NCI-H1048 (cell line): Measurements from ENCODE around the gene CIAO2B.
"Not testable (repeated sequence)": the region's sequence is repeated elsewhere in the genome, so short reads cannot be mapped to it uniquely, and the experiment has no call there.

Source experiments
- DNase-seq: peaks from one replicate; lab custom pipeline; 2025; lab: John Stamatoyannopoulos, UW

CIAO2B gene

DNA sequence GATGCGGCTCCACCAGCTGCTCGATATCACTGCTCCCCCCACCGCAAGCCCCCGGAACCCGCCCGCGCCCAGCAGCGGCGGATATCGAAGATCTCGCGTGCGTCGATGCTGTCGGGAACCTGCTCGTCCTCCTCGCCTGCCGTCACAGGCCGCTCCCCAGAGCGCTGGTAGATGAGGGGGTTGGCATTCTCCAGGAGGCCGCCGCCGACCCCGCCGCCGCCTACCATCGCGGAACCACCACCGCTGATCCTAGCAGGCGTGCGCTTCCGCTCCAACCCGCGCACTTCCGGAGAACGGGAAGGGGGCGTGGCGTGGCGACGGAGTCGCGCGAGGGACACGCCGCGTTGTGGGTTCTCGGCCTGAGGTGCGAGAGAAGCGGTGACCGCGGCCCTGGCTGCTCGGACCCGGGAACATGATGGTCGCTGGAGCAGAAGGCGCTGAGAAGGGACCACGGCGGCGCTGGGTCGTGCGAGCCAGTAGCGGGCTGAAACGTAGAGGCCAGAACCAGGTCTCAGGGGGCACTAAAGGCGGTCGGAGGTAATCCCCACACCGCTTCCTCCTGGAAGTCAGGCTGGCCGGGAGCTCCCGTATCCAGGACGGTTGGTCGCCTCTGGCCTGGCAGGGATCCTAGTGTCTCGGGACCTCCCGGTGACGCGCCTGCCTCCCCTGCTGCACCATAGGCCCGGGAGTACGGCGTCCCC is at the start of gene CIAO2B:
CIAO2B (minus strand) TSS at position 265 of the 701 bp plus-strand sequence; CDS start at position 227, 38 bp downstream.
- peak; percentile 6 for DNase-seq

DNA sequence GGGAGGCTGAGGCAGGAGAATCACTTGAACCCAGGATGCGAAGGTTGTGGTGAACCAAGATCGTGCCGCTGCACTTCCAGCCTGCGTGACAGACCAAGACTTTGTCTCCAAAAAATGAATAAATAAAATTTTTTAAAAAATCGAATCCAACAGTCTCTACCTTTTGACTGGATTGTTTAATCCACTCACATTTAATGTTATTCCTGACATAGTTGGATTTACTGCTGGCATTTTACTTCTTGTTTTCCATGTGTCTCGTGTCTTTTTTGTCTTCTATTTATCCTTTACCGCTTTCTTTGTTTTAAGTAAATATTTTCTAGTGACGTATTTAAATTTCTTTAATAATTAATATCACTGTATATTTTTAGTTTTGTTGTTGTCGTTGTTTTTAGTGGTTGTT is 48.8 kb upstream of the CIAO2B start:
- no peak for DNase-seq

DNA sequence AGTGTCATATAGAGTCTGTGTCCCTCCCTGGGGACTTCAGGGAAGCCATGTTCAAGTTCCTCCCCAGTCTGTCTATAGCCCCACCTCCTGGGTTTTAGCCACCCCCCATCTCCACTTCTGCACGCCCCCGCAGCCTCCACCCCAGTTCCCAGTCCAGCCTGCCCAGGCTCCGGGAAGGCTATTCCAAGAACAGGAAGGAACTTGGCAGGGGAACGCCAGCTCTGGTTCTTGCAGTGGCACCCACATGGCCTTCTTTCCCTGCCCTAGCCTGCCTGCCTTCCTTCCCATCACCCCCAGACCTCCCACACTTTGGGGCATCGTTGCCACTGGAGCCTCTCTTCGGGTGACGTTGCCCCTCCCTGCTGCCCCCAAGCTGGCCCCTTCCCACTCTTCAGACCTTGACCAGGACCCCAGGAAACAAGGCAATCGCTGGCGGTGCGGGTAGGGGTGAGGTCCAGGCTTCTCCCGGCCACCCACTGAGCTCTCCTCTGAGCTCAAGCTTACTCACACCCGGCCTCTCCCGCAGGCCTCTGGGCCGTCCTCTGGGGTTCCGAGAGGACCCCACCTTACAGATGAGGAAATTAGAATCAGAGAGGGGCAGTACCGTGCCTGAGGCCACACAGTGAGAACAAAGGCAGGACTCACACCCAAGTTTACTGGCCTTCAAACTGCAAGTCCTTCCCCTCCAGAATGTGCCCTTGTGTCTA is 45.0 kb upstream of the CIAO2B start:
- DNase-seq: no peak

DNA sequence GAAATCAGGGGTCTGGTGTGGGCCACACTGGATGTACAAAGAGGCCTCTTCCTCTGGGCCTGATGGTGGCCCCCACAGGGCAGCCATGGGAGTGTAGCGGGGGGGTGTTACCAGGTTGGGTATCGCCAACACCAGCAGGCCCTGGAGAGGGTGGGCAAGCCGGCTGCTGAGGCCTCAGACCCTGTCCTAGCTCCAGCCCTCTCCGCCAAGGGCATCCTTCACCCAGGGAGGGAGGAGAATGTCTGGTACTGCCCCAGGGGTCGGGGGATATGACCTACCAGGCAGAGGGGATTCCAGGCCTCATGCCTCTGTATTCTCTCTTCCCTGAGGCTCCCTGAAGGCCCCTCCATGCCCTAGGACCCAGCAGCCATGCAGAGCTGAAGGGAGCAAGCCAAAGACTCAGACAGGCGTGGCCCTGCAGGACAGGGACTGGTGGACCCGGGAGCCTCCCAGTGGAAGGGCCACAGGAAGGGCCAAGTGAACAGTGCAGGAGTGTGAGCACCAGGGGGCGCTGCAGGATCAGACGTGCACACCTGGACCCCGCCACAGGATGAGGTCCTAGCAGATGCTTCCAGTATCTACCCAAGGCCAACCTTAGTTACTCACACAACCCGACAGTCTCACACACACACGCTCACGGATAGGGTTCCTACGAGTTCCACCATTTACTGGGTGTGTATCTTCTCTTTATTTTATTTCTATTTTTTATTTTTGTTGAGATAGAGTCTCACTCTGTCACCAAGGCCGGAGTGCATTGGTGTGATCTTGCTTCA is 43.3 kb upstream of the CIAO2B start:
- no peak for DNase-seq

DNA sequence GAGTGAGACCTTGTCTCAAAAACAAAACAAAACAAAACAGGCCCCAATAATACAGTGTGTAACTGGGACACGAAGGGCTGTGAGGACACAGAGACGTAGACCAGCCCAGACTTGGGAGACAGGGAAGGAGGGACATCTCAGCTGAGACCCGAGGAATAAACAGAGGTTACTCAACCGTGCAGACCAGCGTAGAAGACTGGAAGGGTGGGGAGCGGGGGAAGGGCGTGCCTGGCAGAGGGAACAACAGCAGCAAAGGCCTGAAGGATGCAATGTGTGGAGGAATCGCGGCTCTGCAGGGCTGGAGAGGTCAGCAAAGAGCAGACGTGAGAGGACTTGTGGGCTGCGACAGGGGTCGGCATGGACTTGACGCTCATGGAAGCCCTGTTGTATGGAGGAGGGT is 42.5 kb upstream of the CIAO2B start:
- no peak for DNase-seq

DNA sequence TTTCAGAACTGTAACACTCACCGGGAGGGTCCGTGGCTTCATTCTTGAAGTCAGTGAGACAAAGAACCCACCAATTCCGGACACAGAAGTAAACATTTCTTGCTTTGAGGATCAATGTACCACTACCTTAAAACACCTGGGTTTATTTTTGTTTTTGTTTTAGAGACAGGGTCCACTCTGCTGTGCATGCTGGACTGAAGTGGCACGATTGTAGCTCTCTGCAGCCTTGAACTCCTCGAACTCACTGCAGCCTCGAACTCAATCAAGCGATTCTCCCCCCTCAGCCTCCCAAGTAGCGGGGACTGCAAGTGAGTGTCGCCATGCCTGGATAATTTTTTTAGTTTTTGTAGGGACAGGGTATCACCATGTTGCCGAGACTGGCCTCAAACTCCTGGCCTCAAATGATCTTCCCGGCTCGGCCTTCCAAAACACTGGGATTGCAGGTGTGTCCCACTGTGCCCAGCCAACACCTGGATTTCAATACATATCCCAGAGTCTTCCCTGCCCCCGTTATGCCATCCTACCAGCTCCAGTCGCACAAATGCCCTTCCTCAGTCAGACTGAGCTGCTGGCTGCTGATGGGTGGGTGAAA is 41.2 kb upstream of the CIAO2B start:
- no peak for DNase-seq

DNA sequence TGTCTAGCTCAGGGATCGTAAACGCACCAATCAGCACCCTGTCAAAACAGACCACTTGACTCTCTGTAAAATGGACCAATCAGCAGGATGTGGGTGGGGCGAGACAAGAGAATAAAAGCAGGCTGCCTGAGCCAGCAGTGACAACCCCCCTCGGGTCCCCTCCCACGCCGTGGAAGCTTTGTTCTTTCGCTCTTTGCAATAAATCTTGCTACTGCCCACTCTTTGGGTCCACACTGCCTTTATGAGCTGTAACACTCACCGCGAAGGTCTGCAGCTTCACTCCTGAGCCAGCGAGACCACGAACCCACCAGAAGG is 40.7 kb upstream of the CIAO2B start:
- not testable (repeated sequence) for DNase-seq

DNA sequence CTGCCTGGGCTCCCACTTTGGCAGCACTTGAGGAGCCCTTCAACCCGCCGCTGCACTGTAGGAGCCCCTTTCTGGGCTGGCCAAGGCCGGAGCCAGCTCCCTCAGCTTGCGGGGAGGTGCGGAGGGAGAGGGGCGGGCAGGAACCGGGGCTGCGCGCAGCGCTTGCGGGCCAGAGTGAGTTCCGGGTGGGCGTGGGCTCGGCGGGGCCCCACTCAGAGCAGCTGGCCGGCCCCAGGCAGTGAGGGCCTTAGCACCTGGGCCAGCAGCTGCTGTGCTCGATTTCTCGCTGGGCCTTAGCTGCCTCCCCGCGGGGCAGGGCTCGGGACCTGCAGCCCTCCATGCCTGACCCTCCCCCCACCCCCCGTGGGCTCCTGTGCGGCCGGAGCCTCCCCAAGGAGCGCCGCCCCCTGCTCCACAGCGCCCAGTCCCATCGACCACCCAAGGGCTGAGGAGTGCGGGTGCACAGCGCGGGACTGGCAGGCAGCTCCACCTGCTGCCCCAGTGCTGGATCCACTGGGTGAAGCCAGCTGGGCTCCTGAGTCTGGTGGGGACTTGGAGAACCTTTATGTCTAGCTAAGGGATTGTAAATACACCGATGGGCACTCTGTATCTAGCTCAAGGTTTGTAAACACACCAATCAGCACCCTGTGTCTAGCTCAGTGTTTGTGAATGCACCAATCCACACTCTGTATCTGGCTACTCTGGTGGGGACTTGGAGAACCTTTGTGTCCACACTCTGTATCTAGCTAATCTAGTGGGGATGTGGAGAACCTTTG is 40.1 kb upstream of the CIAO2B start:
- not testable (repeated sequence) for DNase-seq

DNA sequence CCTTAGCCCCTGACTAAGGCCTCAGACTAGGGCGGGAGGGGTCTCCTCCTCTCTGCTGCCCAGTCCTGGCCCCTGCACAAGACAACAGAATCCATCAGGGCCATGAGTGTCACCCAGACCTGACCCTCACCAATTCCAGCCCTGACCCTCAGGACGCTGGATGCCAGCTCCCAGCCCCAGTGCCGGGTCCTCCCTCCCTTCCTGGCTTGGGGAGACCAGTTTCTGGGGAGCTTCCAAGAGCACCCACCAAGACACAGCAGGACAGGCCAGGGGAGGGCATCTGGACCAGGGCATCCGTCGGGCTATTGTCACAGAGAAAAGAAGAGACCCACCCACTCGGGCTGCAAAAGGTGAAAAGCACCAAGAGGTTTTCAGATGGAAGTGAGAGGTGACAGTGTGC is 39.5 kb upstream of the CIAO2B start:
- DNase-seq: no peak

DNA sequence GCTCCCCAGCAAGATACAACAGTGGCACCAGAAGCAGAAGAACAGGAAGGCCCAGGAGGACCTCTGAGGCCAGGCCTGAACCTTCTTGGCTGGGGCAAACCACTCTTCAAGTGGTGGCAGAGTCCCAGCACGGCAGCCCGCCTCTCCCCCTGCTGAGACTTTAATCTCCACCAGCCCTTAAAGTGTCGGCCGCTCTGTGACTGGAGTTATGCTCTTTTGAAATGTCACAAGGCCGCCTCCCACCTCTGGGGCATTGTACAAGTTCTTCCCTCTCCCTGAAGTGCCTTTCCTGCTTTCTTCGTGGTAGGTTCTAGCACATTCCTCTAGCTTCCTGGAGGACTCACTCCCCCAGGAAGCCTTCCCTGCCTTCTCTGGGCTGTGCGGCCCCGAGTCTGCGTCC is 38.8 kb upstream of the CIAO2B start:
- no peak for DNase-seq

DNA sequence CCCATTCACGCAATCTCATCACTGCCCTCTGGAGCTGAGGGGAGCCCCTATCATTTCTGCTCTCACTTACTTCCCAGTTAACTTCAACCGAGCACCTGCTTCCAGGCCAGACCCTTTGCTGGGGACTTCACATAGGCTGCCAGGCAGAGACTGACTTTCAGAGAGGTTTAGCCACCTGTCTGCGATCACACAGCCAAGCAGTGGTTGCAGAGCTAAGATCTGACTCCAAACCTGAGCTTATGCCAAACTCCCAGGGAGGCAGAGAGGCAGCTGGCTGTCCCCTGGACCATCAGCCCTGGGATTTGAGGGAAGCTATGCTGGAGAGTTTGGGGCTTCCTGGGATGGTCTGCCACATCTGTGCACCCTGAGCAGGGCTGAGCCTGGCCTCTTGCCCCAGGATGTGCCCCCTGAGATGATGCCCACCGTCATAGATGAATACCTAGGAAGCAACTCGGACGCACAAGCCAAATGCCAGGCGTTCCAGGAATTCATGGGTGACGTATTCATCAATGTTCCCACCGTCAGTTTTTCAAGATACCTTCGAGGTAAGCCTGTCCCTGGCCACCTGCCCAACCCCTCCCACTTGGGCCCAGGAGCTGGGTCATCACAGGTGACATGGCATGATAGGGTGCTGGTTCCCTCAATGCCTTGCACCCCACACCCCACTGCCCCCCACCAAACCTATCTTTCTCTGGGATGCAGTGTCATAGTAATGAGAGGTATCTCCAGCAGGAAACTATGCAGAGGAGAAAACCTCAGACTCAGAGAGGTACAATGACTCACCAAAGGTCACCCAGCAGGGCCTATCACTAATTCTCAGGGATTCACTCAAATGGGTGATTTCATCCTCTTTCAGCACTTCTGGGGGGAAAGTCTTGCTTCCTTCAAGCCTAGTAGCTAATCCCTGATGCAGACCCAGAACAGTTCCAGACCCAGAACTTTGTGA is 36.8 kb upstream of the CIAO2B start:
- DNase-seq: no peak

DNA sequence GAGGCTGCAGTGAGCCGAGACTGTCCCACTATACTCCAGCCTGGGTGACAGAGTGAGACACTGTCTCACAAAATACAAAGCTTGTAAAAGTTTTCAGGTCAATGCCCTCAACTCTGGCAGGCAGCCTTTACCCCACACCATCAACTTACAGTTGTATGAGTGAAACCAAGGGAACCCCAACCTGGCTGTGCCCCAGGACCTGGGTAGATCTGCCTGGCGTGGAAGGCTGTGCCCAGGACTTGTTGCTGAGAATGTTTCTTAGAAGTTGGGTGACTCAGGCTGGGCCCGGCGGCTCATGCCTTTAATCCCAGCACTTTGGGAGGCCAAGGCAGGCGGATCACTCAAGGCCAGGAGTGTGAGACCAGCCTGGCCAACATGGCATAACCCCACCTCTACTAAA is 34.6 kb upstream of the CIAO2B start:
- no peak for DNase-seq

DNA sequence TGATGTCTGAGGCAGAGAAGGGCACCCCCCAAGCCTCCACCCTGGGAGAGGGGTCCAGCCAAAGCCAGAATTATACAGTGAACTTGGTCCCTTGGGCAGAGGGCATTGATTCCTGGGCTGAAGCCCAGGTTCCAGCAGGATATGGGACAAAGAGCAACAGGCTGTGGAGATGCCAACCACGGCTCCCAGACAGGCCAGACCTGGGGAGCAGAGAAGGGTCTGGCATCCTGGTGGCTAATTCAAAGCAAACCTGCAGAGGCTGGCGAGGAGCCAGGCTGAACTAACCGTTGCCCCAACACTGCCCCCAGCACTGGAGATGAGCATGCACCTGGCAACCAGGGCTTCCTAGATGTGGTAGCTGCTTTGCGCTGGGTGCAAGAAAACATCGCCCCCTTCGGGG is 29.8 kb upstream of the CIAO2B start:
- DNase-seq: no peak

DNA sequence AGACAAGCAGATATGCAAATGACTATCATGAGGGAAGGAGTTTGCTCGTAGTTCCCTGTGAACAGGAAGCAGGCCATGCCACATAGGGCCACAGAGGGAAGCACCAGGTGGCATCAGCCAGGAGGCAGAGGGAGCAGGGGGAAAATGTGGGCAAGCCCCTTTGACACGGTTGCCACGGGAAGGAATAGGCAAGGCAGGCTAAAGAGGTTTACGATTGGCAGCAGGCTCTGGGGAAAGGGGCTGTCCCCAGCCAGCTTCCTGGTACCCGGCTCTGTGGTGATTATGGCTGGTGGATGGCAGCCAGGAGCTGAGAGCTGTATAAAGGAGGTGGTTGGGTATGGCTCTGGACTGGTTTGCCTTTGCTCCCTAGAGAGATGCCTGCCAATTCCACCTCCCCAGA is 27.7 kb upstream of the CIAO2B start:
- no peak for DNase-seq

DNA sequence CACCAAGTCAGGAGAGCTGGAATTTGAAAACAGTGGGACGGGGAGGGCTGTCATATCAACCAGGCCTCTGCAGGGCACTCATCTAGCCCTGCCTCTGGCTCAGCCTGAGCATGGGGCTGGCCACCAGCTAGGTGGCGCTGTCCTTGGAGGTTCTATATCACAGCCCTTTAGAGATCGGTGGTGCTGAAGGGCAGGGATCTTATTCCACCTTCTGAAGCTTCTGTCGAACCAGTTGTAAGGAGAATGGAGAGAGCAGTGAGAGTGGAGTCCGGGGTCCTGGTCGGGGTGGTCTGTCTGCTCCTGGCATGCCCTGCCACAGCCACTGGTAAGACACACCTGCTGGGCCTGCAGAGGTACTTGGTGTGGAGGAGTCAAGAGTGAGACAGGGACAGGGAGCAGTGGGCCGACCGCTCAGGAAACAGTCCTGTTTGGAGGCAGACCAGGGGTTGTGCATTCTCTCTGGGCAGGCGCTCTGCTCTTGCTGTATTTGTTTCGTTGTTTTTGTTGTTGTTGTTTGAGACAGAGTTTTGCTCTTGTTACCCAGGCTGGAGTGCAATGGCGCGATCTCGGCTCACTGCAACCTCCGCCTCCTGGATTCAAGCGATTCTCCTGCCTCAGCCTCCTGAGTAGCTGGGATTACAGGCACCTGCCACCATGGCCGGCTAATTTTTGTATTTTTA is 27.0 kb upstream of the CIAO2B start, which contains the start of gene CES3:
CES3 (plus strand) TSS at position 202 of the 680 bp plus-strand sequence; CDS start at position 244, 42 bp downstream.
- DNase-seq: peak; percentile 2

DNA sequence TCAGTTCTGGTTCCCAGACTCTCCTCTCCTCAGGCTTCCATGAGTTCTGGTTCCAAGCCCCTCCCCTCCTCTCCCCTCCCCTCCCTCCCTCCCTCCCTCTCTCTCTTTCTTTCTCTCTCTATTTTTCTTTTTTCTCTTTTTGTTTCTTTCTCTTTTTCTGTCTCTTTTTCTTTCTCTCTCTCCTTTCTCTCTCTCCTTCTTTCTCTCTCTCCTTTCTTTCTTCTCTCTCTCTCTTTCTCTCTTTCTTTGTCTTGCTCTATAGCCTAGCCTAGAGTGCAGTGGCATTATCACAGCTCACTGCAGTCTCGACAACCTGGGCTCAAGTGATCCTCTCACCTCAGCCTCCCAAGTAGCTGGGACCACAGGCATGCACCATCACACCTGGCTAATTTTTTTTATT is 26.1 kb upstream of the CIAO2B start:
- DNase-seq: no peak

DNA sequence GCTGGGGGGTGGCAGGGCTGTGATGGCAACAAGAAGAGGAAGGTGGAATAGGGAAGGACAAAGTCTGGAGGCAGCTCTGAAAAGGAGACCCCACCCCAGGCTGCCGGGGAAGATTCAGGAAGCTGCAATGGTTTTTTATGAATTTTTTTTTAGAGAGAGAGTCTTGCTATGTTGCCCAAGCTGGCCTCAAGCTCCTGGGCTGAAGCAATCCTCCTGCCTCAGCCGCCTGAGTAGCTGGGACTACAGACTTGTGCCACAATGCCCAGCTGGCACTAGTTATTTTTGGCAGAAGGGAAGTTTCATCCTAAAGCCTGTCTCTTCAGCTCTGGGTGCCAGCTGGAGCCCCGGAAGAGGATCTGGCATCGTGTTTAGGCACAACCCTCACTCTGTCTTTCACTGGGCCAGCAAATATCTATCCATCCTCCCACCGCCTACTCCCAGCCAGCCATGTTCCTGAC is 25.5 kb upstream of the CIAO2B start:
- no peak for DNase-seq

DNA sequence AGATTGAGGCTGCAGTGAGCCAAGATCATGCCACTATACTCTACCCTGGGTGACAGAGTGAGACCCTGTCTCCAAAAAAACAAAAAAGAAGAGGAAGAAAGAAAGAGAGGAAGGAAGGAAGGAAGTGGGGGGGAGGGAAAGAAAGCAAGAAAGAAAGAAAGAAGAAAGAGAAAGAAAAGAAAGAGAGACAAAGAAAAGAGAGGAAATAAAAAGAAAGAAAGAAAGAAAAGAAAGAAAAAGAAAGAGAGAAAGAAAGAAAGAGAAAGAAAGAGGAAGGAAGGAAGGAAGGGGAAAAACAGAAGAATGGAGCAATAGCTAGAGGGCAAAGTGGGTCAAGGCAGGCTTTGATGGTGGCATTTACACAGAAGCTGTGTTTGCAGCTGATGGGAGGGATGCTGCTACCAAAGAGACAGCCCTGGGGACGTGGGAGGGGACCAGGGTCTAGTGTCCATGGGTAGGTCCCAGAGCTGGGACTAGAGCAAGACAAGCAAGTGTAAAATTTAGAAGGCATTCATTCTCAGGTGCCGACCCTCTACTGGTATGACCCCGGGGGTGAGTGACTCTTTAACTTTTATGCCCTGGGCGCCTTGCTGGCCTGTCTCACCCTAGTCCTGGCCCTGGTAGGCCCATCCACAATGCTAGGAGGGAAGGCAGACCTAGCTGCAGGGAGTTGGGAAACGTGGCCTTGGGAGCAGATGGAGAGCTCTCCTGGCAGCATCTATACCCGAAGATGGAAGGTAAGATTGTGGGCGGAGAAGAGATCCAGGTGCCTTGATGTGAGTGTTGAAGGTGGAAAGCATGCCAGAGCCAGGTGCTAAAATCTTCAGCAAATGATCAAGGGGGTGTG is 24.9 kb upstream of the CIAO2B start:
- no peak for DNase-seq

DNA sequence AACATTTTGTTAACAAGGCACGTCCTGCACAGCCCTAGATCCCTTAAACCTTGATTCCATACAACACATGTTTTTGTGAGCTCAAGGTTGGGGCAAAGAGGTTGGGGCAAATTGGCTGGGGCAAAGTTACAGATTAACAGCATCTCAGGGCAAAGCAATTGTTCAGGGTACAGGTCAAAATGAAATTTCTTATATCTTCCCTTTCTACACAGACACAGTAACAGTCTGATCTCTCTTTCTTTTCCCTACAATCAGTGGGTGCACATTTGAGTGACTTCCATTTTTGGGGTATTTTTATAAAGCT is 21.9 kb upstream of the CIAO2B start:
- not testable (repeated sequence) for DNase-seq
